Tibial nerve (tissue), 4 donors: ENCODE measurements around the gene C9orf78. TPM values are rescaled to one million over a fixed set of nuclear protein-coding genes. Genes with fewer than 3 reads are reported as not detected.

Source experiments
- DNase-seq, 2 donors: peaks; one replicate each; pipeline ENCODE4 v3.0.0-alpha.2; 2019; ENCODE audit warnings: low spot score in 2 of 2
- H3K27ac ChIP-seq, 4 donors: fragments of 200-600 bp; sonication (generic) in 3 of 4; one replicate each; pipeline ENCODE4 v1.5.1; 2017 to 2019; ENCODE audit warnings: mild to moderate bottlenecking in 1 of 4
- H3K27me3 ChIP-seq, 2 donors: fragments of 200-600 bp; sonication (generic) in 1 of 2; one replicate each; pipeline versions ENCODE4 v1.5.1 to v1.6.0; 2017 to 2019
- H3K36me3 ChIP-seq, 3 donors: fragments of 200-600 bp; sonication (generic); one replicate each; pipeline ENCODE4 v1.5.1; 2018 to 2019
- H3K4me1 ChIP-seq, 4 donors: fragments of 200-600 bp; sonication (generic) in 3 of 4; one replicate each; pipeline ENCODE4 v1.5.1; 2017 to 2019
- H3K4me3 ChIP-seq, 4 donors: fragments of 200-600 bp; sonication (generic) in 3 of 4; one replicate each; pipeline ENCODE4 v1.5.1; 2017 to 2019; ENCODE audit warnings: mild to moderate bottlenecking in 1 of 4, moderate library complexity in 1 of 4
- H3K9me3 ChIP-seq, 4 donors: fragments of 200-600 bp; sonication (generic) in 3 of 4; one replicate each; pipeline ENCODE4 v1.5.1; 2017 to 2019
- EP300 ChIP-seq, 2 donors: sonication (generic); formaldehyde crosslinking; IDR thresholded peaks; one replicate each; pipeline ENCODE4 v1.6.1; 2017; ENCODE audit warnings: antibody characterized with exemption in 2 of 2, mild to moderate bottlenecking in 1 of 2
- POLR2A ChIP-seq, 2 donors: fragments of 450-650 bp; IDR thresholded peaks; one replicate each; pipeline ENCODE4 v1.6.1; 2017; ENCODE audit warnings: antibody characterized with exemption in 2 of 2, mild to moderate bottlenecking in 2 of 2, moderate library complexity in 2 of 2
- WGBS, 2 donors: methylation state at CpG; one replicate each; pipeline ENCODE4 v1.1.5; 2018; 5-methylcytosine and 5-hydroxymethylcytosine counted together
- total RNA-seq, 4 donors: library from RNA; depleted of rRNA; stranded (reverse); fragments of >200 nt; gene quantifications; one replicate each; pipeline ENCODE4 v1.1.0, GENCODE V29; 2016
- TF ChIP-seq, protein P1 (sequence below), 5 experiments: fragments of 200-600 bp in 3 of 5; fragments of 450-650 bp in 2 of 5; sonication (generic) in 3 of 5; IDR thresholded peaks; one replicate each; pipeline ENCODE4 v1.5.1; 2016 to 2019; ENCODE audit warnings: antibody characterized with exemption in 5 of 5, mild to moderate bottlenecking in 3 of 5, moderate library complexity in 2 of 5

Gene C9orf78
- total RNA-seq, 4 donors from 2014 or later, result 44.4 to 61.2 (median 52.7) TPM

DNA sequence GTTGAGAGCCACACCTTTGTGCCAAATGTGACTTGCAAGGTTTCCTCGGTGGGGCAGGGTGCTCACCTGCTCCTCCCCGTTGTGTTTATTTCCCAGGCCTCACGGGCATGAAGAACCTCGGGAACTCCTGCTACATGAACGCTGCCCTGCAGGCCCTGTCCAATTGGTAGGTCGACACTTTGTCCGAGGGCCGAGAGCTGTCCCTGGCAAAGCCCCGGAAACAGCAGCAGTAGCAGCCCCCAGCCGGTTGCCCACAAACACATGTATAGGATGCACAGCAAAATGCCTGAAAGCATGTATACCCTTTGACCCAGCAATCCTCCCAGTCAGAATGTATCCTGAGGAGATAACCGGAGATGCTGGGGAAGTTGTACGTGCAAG is 26.4 kb upstream of the C9orf78 start:
- no peaks in the 10 kb centered on the region for H3K4me1 ChIP-seq
- WGBS, 2 donors, result 84 to 88% methylated on average over 10 to 11 of the region's 12 CpGs
- H3K27me3 ChIP-seq, result no peaks in the 10 kb centered on the region
- no peak overlapping the region for H3K27ac ChIP-seq
- H3K9me3 ChIP-seq, result no peaks in the 10 kb centered on the region
- DNase-seq, result no peak
- H3K4me3 ChIP-seq, result no peak overlapping the region
- H3K36me3 ChIP-seq, result peaks cover 3 to 87% (median 27%) of the 10 kb centered on the region in 3 donors
- no peak for TF ChIP-seq EP300 (IDR thresholded peaks at IDR 0.05)
- TF ChIP-seq, protein P1, sequence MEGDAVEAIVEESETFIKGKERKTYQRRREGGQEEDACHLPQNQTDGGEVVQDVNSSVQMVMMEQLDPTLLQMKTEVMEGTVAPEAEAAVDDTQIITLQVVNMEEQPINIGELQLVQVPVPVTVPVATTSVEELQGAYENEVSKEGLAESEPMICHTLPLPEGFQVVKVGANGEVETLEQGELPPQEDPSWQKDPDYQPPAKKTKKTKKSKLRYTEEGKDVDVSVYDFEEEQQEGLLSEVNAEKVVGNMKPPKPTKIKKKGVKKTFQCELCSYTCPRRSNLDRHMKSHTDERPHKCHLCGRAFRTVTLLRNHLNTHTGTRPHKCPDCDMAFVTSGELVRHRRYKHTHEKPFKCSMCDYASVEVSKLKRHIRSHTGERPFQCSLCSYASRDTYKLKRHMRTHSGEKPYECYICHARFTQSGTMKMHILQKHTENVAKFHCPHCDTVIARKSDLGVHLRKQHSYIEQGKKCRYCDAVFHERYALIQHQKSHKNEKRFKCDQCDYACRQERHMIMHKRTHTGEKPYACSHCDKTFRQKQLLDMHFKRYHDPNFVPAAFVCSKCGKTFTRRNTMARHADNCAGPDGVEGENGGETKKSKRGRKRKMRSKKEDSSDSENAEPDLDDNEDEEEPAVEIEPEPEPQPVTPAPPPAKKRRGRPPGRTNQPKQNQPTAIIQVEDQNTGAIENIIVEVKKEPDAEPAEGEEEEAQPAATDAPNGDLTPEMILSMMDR (IDR thresholded peaks at IDR 0.05), result no peak
- no peak for TF ChIP-seq POLR2A (IDR thresholded peaks at IDR 0.05)

DNA sequence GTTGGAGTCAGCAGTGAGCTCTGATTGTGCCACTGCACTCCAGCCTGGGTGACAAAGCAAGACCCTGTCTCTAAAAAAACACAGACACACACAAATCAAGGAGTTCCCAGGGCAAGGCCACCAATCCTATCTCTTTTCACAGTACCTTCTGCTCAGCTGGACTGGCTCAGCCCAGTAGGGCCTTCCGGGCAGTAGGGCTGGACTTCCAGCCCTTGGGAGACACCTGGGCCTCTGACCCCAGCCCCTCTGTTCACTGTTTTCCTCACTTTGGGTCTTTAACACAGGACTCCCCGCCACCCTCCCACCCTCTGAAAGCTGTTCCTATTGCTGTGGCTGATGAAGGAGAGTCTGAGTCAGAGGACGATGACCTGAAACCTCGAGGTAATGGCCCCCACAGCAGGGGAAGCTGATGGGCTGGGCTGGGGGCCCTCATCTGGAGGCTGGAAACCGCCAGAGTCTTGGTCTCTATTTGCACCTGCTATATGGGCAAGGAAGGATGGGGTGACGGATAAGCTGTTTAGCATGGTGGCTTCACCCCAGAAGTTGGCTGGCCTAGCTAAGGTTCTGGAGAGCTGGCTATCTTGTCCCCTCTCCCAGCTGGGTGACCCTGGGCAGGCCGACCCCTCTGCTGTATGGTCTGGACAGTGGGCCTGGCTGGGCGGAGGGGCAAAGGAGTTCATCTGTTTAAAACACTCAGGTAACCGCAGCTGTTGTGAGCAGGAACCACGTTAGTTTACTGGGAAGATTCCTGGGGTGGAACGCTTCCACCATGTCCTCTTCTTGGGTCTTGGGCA is 25.8 kb upstream of the C9orf78 start:
- no peak for TF ChIP-seq POLR2A (IDR thresholded peaks at IDR 0.05)
- TF ChIP-seq, protein P1 (IDR thresholded peaks at IDR 0.05), result no peak
- no peak for TF ChIP-seq EP300 (IDR thresholded peaks at IDR 0.05)
- Histone ChIP-seq H3K4me3 (no peak overlapping the region), H3K36me3 (peaks cover 3 to 87% (median 27%) of the 10 kb centered on the region in 3 donors), H3K4me1 (peaks cover 0 to 2% (median 0%) of the 10 kb centered on the region in 4 donors), H3K27me3 (no peaks in the 10 kb centered on the region), H3K9me3 (no peaks in the 10 kb centered on the region), H3K27ac (no peak overlapping the region)
- 75 to 76% methylated on average over 11 of the region's 11 CpGs for WGBS, 2 donors
- DNase-seq, result no peak

DNA sequence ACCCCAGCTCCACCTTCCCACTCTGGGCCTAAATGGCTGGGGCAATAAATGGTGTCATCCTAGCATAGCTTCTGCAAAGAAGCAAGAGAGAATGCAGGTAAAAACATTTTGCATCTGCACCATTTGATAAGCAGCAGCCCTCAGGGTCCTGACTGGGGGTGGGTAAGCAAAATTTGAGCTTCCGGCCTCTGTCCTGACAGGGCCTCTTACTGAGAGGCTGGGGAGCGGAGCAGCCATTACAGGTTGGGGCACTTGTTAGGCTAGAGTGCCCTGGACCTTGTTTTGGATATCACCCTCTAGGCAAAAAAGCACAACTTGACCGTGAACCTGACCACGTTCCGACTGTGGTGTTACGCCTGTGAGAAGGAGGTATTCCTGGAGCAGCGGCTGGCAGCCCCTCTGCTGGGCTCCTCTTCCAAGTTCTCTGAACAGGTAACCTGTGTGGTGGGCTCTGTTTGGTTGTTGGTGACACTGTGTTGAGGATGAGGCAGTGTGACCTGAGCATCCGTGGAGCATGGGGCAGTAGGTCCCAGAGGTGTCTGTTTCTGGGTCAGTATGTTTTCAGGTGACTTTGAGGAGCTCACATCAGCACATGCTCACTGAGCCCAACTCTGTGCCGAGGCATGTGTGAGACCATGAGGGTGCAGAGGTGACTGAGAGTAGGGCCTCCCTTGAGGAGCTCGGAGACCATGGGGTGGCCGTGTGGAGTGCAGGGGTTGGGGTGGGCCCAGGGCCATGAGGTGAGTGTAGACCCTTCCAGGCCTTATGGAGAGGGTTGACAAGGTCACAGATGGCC is 23.3 kb upstream of the C9orf78 start:
- Histone ChIP-seq H3K4me3 (no peak overlapping the region), H3K4me1 (peaks cover 0 to 4% (median 0%) of the 10 kb centered on the region in 4 donors), H3K27ac (no peak overlapping the region), H3K27me3 (no peaks in the 10 kb centered on the region), H3K36me3 (peaks cover 3 to 87% (median 29%) of the 10 kb centered on the region in 3 donors), H3K9me3 (no peaks in the 10 kb centered on the region)
- WGBS, 2 donors, result 84 to 89% methylated on average over 8 to 10 of the region's 11 CpGs
- TF ChIP-seq EP300 (IDR thresholded peaks at IDR 0.05), result no peak
- no peak for TF ChIP-seq POLR2A (IDR thresholded peaks at IDR 0.05)
- TF ChIP-seq, protein P1 (IDR thresholded peaks at IDR 0.05), result no peak
- DNase-seq, result no peak

DNA sequence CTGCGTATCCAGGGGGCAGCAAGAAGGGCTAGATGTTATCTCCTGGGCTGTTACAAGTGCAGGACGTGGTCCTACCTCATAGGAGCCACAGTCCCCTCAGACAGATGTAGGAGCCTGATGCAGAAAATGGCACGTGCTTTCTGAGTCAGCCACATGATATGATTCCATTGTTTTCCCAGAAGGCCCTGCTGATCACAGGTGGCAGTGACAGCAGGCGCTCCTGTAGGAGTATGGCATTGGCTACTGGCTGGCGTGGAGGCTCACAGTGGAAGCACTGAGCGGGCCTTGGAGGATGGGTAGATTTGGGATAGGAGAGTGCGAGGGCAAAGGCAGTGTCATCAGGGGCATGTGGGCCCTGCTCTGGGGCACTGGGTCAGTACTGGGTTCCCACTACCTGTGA is 22.1 kb upstream of the C9orf78 start:
- Histone ChIP-seq H3K9me3 (no peaks in the 10 kb centered on the region), H3K27ac (no peak overlapping the region), H3K27me3 (no peaks in the 10 kb centered on the region), H3K4me3 (no peak overlapping the region), H3K4me1 (peaks cover 0 to 4% (median 0%) of the 10 kb centered on the region in 4 donors), H3K36me3 (peaks cover 3 to 88% (median 36%) of the 10 kb centered on the region in 3 donors)
- 85 to 92% methylated on average over 7 of the region's 7 CpGs for WGBS, 2 donors
- TF ChIP-seq POLR2A (IDR thresholded peaks at IDR 0.05) (no peak), EP300 (IDR thresholded peaks at IDR 0.05) (no peak)
- TF ChIP-seq, protein P1 (IDR thresholded peaks at IDR 0.05), result no peak
- DNase-seq, result no peak
